ENCODE results near the gene NINL. TPM values are rescaled to one million over a fixed set of nuclear protein-coding genes. Genes with fewer than 3 reads are reported as not detected.

NINL gene
- total and polyA plus RNA-seq, 2 of the 8 experiments (the other 6 are each of a cell fraction or from before 2014, with no cell fraction given) = 15.3 to 30.0 TPM

DNA sequence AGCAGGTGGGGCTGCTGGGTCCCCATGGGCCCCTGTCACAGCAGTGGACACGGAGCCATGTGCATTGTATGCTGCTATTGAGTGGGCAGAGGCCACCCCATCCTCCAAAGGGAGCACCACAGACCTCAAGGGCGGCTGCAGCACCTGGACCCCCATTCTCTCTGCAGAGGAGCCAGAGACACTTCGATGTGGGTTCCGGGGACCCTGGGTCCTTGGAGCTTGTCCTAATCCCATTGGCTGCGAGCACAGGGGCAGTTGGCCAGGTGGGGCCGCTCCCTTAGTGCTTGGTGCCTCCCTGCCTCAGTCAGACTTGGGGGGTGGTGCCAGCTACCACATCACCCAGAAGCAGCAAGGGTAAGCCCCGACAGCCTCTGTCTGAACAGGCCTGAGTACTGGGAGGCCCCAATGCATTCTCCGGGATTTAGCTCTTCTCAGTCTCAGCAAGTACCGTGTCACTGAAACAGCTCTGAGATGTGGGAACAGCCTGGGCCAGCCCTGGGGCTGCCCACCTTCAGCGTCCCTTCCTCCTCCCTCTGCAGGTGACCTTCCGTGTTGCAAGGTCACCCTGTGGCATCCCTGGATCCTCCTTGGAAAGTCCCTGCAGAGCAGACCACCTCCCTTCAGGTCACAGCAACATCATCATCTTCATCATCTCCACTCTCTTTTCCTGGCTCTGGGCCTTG is 104.0 kb downstream of the NINL start:
- CTCF ChIA-PET (ENCODE audit: partially characterized antibody) = interaction anchor here (0.6 to 5.0 kb wide), 14 partner anchors 9 to 244 kb away, joined by 3 to 25 read pairs (median 3); no protein-coding TSS in a partner anchor
- no peak overlapping the region for H2BK15ac ChIP-seq (ENCODE audit: low read length)
- FAIRE-seq = no peak

More for the DNA sequence above, 104.0 kb downstream of the NINL start:
- Histone ChIP-seq H3K4ac (replicated peaks; ENCODE audit: insufficient read length, low read depth, low read length) (no peak overlapping the region), H3K9me3 (ENCODE audit: insufficient read depth in 2 of 2, low read depth in 1 of 2, low read length in 1 of 2) (no peaks in the 10 kb centered on the region), H3K79me1 (ENCODE audit: low read depth, low read length) (no peaks in the 10 kb centered on the region), H3K18ac (ENCODE audit: extremely low read depth, low read length) (no peak overlapping the region), H3K23ac (ENCODE audit: insufficient read length) (no peak overlapping the region), H4K8ac (ENCODE audit: extremely low read depth, insufficient read depth, low read length) (0 out of 2 replicates have a peak overlapping the region, but pooled peaks have one; percentile 16), H3K23me2 (ENCODE audit: low read depth, low read length) (no peaks in the 10 kb centered on the region), H3K9ac (replicated peaks in 1 of 4; ENCODE audit: extremely low read depth in 1 of 4, low read depth in 3 of 4, low read length in 3 of 4) (no peak overlapping the region), H3K36me3 (ENCODE audit: control insufficient read depth in 2 of 4, insufficient read depth in 4 of 4, low read length in 3 of 4) (peaks cover 0 to 23% (median 15%) of the 10 kb centered on the region in 4 experiments; a peak in 6 of 8 replicates), H2AK5ac (ENCODE audit: low read depth, low read length) (no peak overlapping the region), H3K27me3 (replicated peaks in 1 of 4; ENCODE audit: control insufficient read depth in 3 of 4, extremely low read depth in 1 of 4, insufficient read depth in 3 of 4, low read length in 3 of 4) (no peaks in the 10 kb centered on the region), H3K4me3 (ENCODE audit: extremely low read depth in 1 of 4, insufficient read depth in 2 of 4, low read depth in 3 of 4, low read length in 4 of 4) (no peak overlapping the region), H3K79me2 (ENCODE audit: control insufficient read depth in 1 of 2, insufficient read depth in 2 of 2, low read length in 2 of 2) (no peaks in the 10 kb centered on the region), H2BK120ac (replicated peaks; ENCODE audit: low read depth, low read length) (no peak overlapping the region), H2BK12ac (ENCODE audit: low read depth, low read length) (no peak overlapping the region), H2AFZ (ENCODE audit: low read length) (no peak overlapping the region), H3K4me1 (replicated peaks in 1 of 4; ENCODE audit: control insufficient read depth in 3 of 4, insufficient read depth in 4 of 4, low read length in 3 of 4) (0 out of 7 replicates have a peak, but pooled peaks cover 0 to under 1% (median 0%) of the 10 kb centered on the region in 4 experiments), H3K56ac (replicated peaks; ENCODE audit: insufficient read length, low read depth, low read length) (no peak overlapping the region), H4K20me1 (replicated peaks in 1 of 2; ENCODE audit: control insufficient read depth in 1 of 2, insufficient read depth in 2 of 2, low read length in 2 of 2) (peaks cover 0 to 5% of the 10 kb centered on the region in 2 experiments), H3K4me2 (ENCODE audit: insufficient read depth in 1 of 2, low read depth in 2 of 2, low read length in 2 of 2) (no peak overlapping the region), H3K14ac (ENCODE audit: insufficient read length) (no peak overlapping the region), H4K5ac (ENCODE audit: insufficient read length, low read depth, low read length) (no peak overlapping the region), H3K27ac (ENCODE audit: low read depth, low read length) (no peak overlapping the region), H4K91ac (replicated peaks; ENCODE audit: insufficient read length, low read length) (no peak overlapping the region), H2BK5ac (ENCODE audit: low read depth, low read length) (no peak overlapping the region), H2BK20ac (ENCODE audit: low read length) (no peak overlapping the region)
- POLR2A ChIA-PET (ENCODE audit: partially characterized antibody) = no interaction called here
- DNase-seq (ENCODE audit: low read depth in 1 of 2, low spot score in 2 of 2) = no peak
- 88% methylated on average over 11 of the region's 11 CpGs; no CpG with 5 or more reads in 1 of the 2 experiments for WGBS, 2 experiments (ENCODE audit: extremely low coverage in 1 of 2, insufficient coverage in 1 of 2, insufficient read length in 1 of 2, insufficient replicate concordance in 2 of 2, low coverage in 1 of 2, low lambda C conversion rate in 2 of 2, missing lambda C conversion rate in 1 of 2)
- TF ChIP-seq, protein P1, sequence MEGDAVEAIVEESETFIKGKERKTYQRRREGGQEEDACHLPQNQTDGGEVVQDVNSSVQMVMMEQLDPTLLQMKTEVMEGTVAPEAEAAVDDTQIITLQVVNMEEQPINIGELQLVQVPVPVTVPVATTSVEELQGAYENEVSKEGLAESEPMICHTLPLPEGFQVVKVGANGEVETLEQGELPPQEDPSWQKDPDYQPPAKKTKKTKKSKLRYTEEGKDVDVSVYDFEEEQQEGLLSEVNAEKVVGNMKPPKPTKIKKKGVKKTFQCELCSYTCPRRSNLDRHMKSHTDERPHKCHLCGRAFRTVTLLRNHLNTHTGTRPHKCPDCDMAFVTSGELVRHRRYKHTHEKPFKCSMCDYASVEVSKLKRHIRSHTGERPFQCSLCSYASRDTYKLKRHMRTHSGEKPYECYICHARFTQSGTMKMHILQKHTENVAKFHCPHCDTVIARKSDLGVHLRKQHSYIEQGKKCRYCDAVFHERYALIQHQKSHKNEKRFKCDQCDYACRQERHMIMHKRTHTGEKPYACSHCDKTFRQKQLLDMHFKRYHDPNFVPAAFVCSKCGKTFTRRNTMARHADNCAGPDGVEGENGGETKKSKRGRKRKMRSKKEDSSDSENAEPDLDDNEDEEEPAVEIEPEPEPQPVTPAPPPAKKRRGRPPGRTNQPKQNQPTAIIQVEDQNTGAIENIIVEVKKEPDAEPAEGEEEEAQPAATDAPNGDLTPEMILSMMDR (IDR thresholded peaks at IDR 0.05; ENCODE audit: control extremely low read depth in 1 of 3, insufficient read depth in 1 of 3, low read depth in 1 of 3, low read length in 3 of 3) = peak in 2 of 3 experiments; percentile 11 to 12; a peak in 2 of 4 replicates
- TF ChIP-seq RXRA (IDR thresholded peaks at IDR 0.05; ENCODE audit: insufficient read depth, low read depth, low read length) (no peak), BCL11A (IDR thresholded peaks at IDR 0.05; ENCODE audit: low read depth in 2 of 2, low read length in 2 of 2) (no peak)
